Endothelial cell of umbilical vein (primary cell): Measurements from ENCODE around the gene ATOX1. TPM values are rescaled to one million over a fixed set of nuclear protein-coding genes. Genes with fewer than 3 reads are reported as not detected.

Experiments
- Bru-seq: library from RNA; stranded (reverse); fragments of 400-500 nt; gene quantifications from one replicate; lab custom pipeline; 2021; lab: Mats Ljungman, UMichigan
- BruChase-seq, 2 experiments: library from RNA; stranded (reverse); fragments of 400-500 nt; gene quantifications; one replicate each; lab custom pipeline; 2021; lab: Mats Ljungman, UMichigan
- BruUV-seq: library from RNA; stranded (reverse); fragments of 400-500 nt; replicated peaks from 2 replicates; lab custom pipeline; 2021; lab: Mats Ljungman, UMichigan
- CTCF ChIA-PET: fragments of 300-600, 350-600 bp; sonication (Branson Sonifier 250); formaldehyde crosslinking; loops from one replicate; lab custom pipeline; 2021; ENCODE audit warnings: antibody characterized with exemption, inconsistent platforms; lab: Charles Lee
- POLR2A ChIA-PET: fragments of 300-600, 350-600 bp; sonication (Branson Sonifier 250); formaldehyde crosslinking; loops from one replicate; lab custom pipeline; 2021; ENCODE audit warnings: antibody characterized with exemption, inconsistent platforms; lab: Charles Lee
- DNase-seq: peaks from one replicate; pipeline ENCODE4 v3.0.0-alpha.2; 2011; ENCODE audit warnings: low read depth, low spot score
- FAIRE-seq: peaks from 2 replicates; lab custom pipeline; 2011; peaks lifted over from hg19 to GRCh38; lab: Jason Lieb, UNC
- H2AFZ ChIP-seq: 2 replicates; pipeline ENCODE4 v1.6.0; 2012; ENCODE audit warnings: low read depth, low read length, control low read depth, inconsistent platforms
- H3K27ac ChIP-seq: 2 replicates; pipeline ENCODE4 v1.5.1; 2011; ENCODE audit warnings: low read depth, mild to moderate bottlenecking, control low read depth, low read length, moderate library complexity; ENCODE audit not compliant: insufficient read depth
- H3K27me3 ChIP-seq, 2 experiments: 2 replicates each; pipeline versions ENCODE4 v1.6.0 to v1.6.1; 2011; ENCODE audit warnings: low read length in 2 of 2, mixed read lengths in 1 of 2; ENCODE audit not compliant: control insufficient read depth in 2 of 2, insufficient read depth in 2 of 2
- H3K36me3 ChIP-seq, 2 experiments: 2 replicates in 1 of 2; 3 replicates in 1 of 2; pipeline ENCODE4 v1.5.1; 2011; ENCODE audit warnings: low read length in 2 of 2, mild to moderate bottlenecking in 1 of 2, moderate library complexity in 1 of 2; ENCODE audit not compliant: control insufficient read depth in 2 of 2, insufficient read depth in 2 of 2; ENCODE audit errors: extremely low read depth in 1 of 2
- H3K4me1 ChIP-seq: 3 replicates; pipeline ENCODE4 v1.5.1; 2011; ENCODE audit warnings: mild to moderate bottlenecking, low read length; ENCODE audit not compliant: control insufficient read depth, insufficient read depth; ENCODE audit errors: extremely low read depth
- H3K4me2 ChIP-seq: 2 replicates; pipeline ENCODE4 v1.6.1; 2011; ENCODE audit warnings: low read length, control low read depth, mixed read lengths; ENCODE audit not compliant: insufficient read depth
- H3K4me3 ChIP-seq, 3 experiments: fragments of 200-600 bp in 1 of 3; sonication (generic), shearing (Covaris generic) in 1 of 3; replicated peaks in 1 of 3; 2 replicates each; pipeline ENCODE4 v1.5.1; 2011 to 2016; ENCODE audit warnings: control low read depth in 3 of 3, low read length in 3 of 3, mild to moderate bottlenecking in 2 of 3, inconsistent platforms in 1 of 3, low read depth in 1 of 3, moderate library complexity in 1 of 3; ENCODE audit not compliant: insufficient read depth in 1 of 3
- H3K79me2 ChIP-seq: 2 replicates; pipeline ENCODE4 v1.6.0; 2012; ENCODE audit warnings: low read length, inconsistent platforms; ENCODE audit not compliant: control insufficient read depth, insufficient read depth
- H3K9ac ChIP-seq: replicated peaks from 2 replicates; pipeline ENCODE3; 2011; ENCODE audit warnings: low read length, control low read depth; ENCODE audit not compliant: insufficient read depth; ENCODE audit errors: extremely low read depth
- H3K9me1 ChIP-seq: replicated peaks from 3 replicates; pipeline ENCODE4 v1.6.0; 2011; ENCODE audit warnings: mild to moderate bottlenecking, low read length; ENCODE audit not compliant: control insufficient read depth, insufficient read depth; ENCODE audit errors: extremely low read depth
- H3K9me3 ChIP-seq: replicated peaks from 2 replicates; pipeline ENCODE4 v1.5.1; 2012; ENCODE audit warnings: low read length, inconsistent platforms; ENCODE audit not compliant: control insufficient read depth, insufficient read depth
- H4K20me1 ChIP-seq: replicated peaks from 2 replicates; pipeline ENCODE3; 2011; ENCODE audit warnings: mild to moderate bottlenecking, low read length; ENCODE audit not compliant: control insufficient read depth, insufficient read depth; ENCODE audit errors: extremely low read depth
- EZH2 ChIP-seq: IDR thresholded peaks from 2 replicates; pipeline ENCODE4 v1.6.1; 2012; ENCODE audit warnings: borderline replicate concordance, low read depth, mild to moderate bottlenecking, moderate library complexity, low read length, inconsistent platforms; ENCODE audit not compliant: severe bottlenecking
- FOS ChIP-seq: IDR thresholded peaks from 2 replicates; pipeline ENCODE4 v1.6.1; 2011; ENCODE audit warnings: mild to moderate bottlenecking, low read length, moderate library complexity, borderline replicate concordance; ENCODE audit not compliant: insufficient read depth
- JUN ChIP-seq: IDR thresholded peaks from 2 replicates; pipeline ENCODE4 v1.6.1; 2011; ENCODE audit warnings: borderline replicate concordance, low read depth; ENCODE audit not compliant: insufficient read length, insufficient read depth
- MYC ChIP-seq: IDR thresholded peaks from one replicate; pipeline ENCODE4 v1.6.1; 2011; ENCODE audit warnings: mild to moderate bottlenecking, low read depth, low read length
- POLR2A ChIP-seq: IDR thresholded peaks from 2 replicates; pipeline ENCODE4 v1.6.1; 2012; ENCODE audit warnings: low read depth, mild to moderate bottlenecking, control low read depth, low read length
- POLR2AphosphoS5 ChIP-seq: IDR thresholded peaks from 2 replicates; pipeline ENCODE4 v1.6.1; 2012; ENCODE audit warnings: low read depth, mild to moderate bottlenecking, control low read depth, low read length, moderate library complexity; ENCODE audit not compliant: insufficient read depth
- dilution Hi-C: fragments of 300-500 bp; cut with MboI; formaldehyde crosslinking; loops from one replicate; pipeline ENCODE4 v1.15.0; 2019; ENCODE audit warnings: low sequenced_read_pairs; ENCODE audit not compliant: extremely low pct_ligation_motif_present
- intact Hi-C: fragments of 100-400 bp; cut with micrococcal nuclease; formaldehyde crosslinking; loops from one replicate; pipeline ENCODE4 v1.10.0; 2022
- long read RNA-seq: library from polyadenylated mRNA; stranded (forward); transcript quantifications from one replicate; pipeline ENCODE4 v2.0.0, GENCODE V29; 2021
- polyA minus RNA-seq, 3 experiments: library from RNA; depleted of rRNA, polyadenylated mRNA; stranded (reverse); fragments of >200 nt; gene quantifications; 1 replicate in 1 of 3; 2 replicates in 2 of 3; pipeline ENCODE4 v1.2.3, GENCODE V29; 2011
- polyA plus RNA-seq, 4 experiments: library from polyadenylated mRNA; depleted of rRNA in 3 of 4; stranded (reverse) in 3 of 4; unstranded in 1 of 4; fragments of >200 nt; gene quantifications; 2 replicates each; pipeline versions ENCODE4 v1.2.1 to v1.2.3, GENCODE V29; 2011 to 2012; ENCODE audit warnings: missing spikeins in 1 of 4
- total RNA-seq: library from RNA; stranded (reverse); gene quantifications from 2 replicates; pipeline ENCODE4 v1.2.3, GENCODE V29; 2021
- TF ChIP-seq, protein P1 (sequence below): IDR thresholded peaks from 2 replicates; pipeline ENCODE4 v1.6.1; 2011; ENCODE audit not compliant: insufficient read depth, insufficient read length
- TF ChIP-seq, protein P2 (sequence below), 2 donors: IDR thresholded peaks; 1 replicate in 1 of 2; 2 replicates in 1 of 2; pipeline ENCODE4 v1.5.1; 2011; ENCODE audit warnings: low read length in 2 of 2, mild to moderate bottlenecking in 2 of 2, moderate library complexity in 2 of 2, control low read depth in 1 of 2, inconsistent platforms in 1 of 2, low read depth in 1 of 2; ENCODE audit not compliant: insufficient read depth in 1 of 2; ENCODE audit errors: extremely low read depth in 1 of 2

ATOX1 gene, protein sequence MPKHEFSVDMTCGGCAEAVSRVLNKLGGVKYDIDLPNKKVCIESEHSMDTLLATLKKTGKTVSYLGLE
- total RNA-seq (113 and 130 TPM in 2 replicates), polyA plus RNA-seq (292 and 392 TPM in 2 replicates), polyA minus RNA-seq (107 and 132 TPM in 2 replicates), Bru-seq, nascent RNA (percentile 62 among the genes with signal in this experiment), BruChase-seq, experiment 1, labeled RNA remaining after a 6-hour chase (percentile 53 among the genes with signal in this experiment), BruChase-seq, experiment 2, labeled RNA remaining after a 2-hour chase (percentile 64 among the genes with signal in this experiment)
- polyA plus RNA-seq (2011; cell fraction: cytosol; rRNA removed), result 386 TPM in 2 replicates
- 104 and 109 TPM in 2 replicates for polyA plus RNA-seq (2011; cell fraction: nucleus; rRNA removed)
- 201 and 206 TPM in 2 replicates for polyA plus RNA-seq (2012)
- polyA minus RNA-seq (2011; cell fraction: cytosol; rRNA and poly(A)+ RNA removed), result 29.2 TPM
- polyA minus RNA-seq (2011; cell fraction: nucleus; rRNA and poly(A)+ RNA removed), result 28.1 and 40.3 TPM in 2 replicates
- long read RNA-seq, transcript ATOX1-201 (4 exons, 488 nt), result major isoform, 339 of 381 reads
- long read RNA-seq, partial matches to known transcripts, result 0 of 381 reads
- long read RNA-seq, other reads (novel, unspliced or antisense), result 39 of 381 reads

DNA sequence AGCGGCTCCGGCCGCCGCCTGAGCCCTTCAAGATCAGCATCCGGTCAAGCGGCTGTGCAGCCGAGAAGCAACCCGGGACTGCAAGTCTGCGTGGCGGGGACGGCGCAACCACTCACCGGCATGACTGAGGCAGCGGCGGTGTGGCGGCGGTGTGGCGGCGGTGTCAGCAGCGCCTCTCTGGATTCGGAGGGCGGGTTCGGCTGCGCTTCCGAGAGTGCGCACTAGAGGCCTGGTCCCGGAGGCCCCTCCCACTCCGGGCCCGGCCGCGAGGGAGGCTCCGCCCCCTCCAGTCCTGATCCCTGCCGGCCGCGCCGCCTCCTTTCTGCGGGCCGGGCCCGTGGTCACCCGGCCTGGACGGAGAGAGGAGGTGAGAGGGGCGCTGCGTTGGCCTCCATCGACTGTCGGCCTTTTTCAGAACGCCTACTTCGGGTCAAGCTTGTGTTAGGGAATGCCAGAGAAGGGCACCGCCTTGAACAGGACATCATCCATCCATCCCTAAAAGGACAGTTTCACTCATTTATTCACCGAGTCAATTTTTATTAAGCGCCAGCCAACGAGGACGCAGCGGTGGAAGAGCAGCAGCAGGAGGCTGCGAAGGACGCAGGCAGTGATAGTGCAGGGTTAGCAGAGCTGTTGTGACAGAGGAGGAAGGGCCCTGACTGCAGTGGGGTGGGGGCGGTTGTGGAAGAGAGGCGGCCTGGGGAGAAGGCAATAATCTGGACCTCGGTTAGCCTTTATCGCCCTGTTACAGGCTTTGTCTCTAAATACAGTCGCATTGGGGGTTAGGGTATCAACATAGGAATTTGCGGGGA, at the start of gene ATOX1:
ATOX1 (minus strand) TSS at position 202 of the 812 bp plus-strand sequence; CDS start at position 122, 80 bp downstream.
- peak within 1 kb of the TSS; percentile 59 to 86 (median 68) for H3K4me3 ChIP-seq
- no peaks in the 10 kb centered on the region for H3K27me3 ChIP-seq
- no peaks in the 10 kb centered on the region for H3K9me1 ChIP-seq
- TF ChIP-seq JUN (no peak), MYC (no peak), POLR2AphosphoS5 (peak; percentile 97), FOS (no peak), POLR2A (peak; percentile 96), EZH2 (no peak)
- TF ChIP-seq, protein P1, sequence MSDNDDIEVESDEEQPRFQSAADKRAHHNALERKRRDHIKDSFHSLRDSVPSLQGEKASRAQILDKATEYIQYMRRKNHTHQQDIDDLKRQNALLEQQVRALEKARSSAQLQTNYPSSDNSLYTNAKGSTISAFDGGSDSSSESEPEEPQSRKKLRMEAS, result no peak
- TF ChIP-seq, protein P2, sequence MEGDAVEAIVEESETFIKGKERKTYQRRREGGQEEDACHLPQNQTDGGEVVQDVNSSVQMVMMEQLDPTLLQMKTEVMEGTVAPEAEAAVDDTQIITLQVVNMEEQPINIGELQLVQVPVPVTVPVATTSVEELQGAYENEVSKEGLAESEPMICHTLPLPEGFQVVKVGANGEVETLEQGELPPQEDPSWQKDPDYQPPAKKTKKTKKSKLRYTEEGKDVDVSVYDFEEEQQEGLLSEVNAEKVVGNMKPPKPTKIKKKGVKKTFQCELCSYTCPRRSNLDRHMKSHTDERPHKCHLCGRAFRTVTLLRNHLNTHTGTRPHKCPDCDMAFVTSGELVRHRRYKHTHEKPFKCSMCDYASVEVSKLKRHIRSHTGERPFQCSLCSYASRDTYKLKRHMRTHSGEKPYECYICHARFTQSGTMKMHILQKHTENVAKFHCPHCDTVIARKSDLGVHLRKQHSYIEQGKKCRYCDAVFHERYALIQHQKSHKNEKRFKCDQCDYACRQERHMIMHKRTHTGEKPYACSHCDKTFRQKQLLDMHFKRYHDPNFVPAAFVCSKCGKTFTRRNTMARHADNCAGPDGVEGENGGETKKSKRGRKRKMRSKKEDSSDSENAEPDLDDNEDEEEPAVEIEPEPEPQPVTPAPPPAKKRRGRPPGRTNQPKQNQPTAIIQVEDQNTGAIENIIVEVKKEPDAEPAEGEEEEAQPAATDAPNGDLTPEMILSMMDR (IDR thresholded peaks at IDR 0.05; ENCODE audit: extremely low read depth in 1 of 2, insufficient read depth in 1 of 2, low read depth in 1 of 2, low read length in 2 of 2), result peak in 1 of 2 donors; percentile 7
- no peaks in the 10 kb centered on the region for H4K20me1 ChIP-seq
- peak; percentile 94 for DNase-seq
- ChIA-PET CTCF (interaction anchor here (2.5 to 5.5 kb wide), 2 partner anchors 13 to 18 kb away, joined by 10 to 25 read pairs; partner anchors contain the start of gene G3BP1), POLR2A (interaction anchor here (0.7 to 2.3 kb wide), 3 partner anchors 13 to 86 kb away, joined by 3 to 12 read pairs (median 5); partner anchors contain the start of gene G3BP1)
- peak within 1 kb of the TSS; percentile 92 for H2AFZ ChIP-seq
- no peaks in the 10 kb centered on the region for H3K9me3 ChIP-seq
- no peaks in the 10 kb centered on the region for H3K36me3 ChIP-seq
- peak within 1 kb of the TSS; percentile 87 for H3K9ac ChIP-seq
- H3K27ac ChIP-seq, result peak within 1 kb of the TSS; percentile 76
- peak; percentile 79 for FAIRE-seq
- dilution Hi-C loops (no loop called here), intact Hi-C loops (loop anchor here (1.0 kb wide), 2 partner anchors 13 kb away; partner anchors contain the start of gene G3BP1)
- H3K4me2 ChIP-seq, result peak within 1 kb of the TSS; percentile 90
- no TSS peak for BruUV-seq
- peaks cover 18% of the 10 kb centered on the region for H3K4me1 ChIP-seq
- peaks cover 27% of the 10 kb centered on the region for H3K79me2 ChIP-seq
